ACHN (cell line): Measurements from ENCODE around the gene GDA.

Experiments used
- DNase-seq: peaks from one replicate; pipeline ENCODE4 v3.0.0-alpha.2; 2015
- in situ Hi-C: cut with HindIII; loops from 2 replicates; pipeline ENCODE4 v1.10.0; 2017; ENCODE audit warnings: low sequenced_read_pairs, low pct_ligation_motif_present, low pct_unique_long_range_greater_than_20kb

GDA gene

DNA sequence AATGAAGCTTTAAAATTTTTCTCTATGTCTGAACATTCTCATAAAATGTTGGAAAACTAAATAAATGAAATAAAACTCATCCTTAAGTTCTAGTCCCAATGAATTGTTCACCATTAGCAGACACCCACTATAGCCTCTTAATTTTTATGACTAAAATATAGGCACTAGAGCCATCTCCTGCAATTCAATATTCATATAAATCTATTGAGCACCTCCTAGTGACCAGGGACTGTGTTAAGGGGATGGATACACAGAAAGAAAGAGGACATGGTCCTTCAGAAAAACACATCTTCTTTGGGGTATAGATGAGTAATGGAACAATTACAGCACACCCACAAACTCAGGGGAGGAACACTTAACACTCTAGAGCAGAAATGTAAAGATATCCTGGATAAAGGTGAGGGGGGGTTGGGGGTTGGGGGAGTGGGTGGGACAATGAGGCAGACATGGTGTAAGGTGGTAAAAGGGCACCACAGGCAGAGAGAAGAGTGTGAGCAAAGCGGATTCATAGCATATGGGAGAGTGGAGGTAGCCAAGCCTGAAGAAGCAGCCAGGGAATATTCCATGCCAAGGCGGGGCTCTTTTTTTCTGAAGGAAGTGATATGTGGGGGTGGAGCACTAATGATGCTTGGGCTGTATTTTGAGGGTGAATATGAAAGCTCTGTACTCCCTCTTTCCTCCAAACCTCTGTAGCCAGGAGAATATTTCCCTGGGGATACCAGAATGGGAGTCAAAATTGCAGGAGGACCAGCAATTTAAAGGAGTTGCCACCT, 3.3 kb upstream of the GDA start:
- no peak for DNase-seq
- in situ Hi-C loops, result no loop called here

- in situ Hi-C loops, result no loop called here
- no peak for DNase-seq
Observed at GRCh38 chr9:72147676-72148075, 1.6 kb upstream of the GDA start.

DNA sequence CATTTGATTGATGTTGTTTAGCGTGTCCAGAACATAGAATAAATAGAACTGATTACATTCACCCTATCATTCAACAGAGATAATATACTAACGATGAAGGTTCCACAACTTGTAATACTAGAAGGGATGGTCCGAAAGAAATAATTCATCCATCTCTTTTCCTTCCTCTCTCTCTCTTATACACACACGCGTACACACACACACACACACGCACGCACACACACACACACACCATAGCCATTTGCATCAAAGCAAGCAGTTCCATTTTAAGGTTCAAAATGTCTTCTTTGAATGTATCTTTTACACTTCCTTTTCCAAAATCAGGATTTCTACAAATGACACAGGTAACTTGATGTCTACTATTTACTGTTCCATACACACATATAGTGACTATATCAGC, 887 bp downstream of the GDA start:
- DNase-seq, result no peak
- in situ Hi-C loops, result no loop called here

DNA sequence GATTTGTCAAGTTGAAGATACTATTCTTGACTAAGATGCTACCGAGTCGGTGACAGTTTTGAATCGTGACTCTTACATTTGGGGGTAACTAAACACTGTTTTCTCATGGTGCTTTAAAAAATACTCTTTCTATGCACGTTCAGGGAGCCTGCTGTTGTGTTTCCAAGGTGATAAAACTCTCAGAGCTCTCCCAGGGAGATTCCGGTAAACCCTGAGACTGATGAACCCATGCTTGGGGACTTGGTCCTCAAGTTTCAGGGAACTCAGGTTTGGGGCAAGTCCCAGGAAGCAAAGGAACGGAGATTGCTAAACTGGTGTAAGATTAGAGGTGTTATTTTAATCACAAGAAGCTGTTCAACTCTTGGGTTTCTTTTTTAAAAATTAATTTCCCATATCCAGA, 1.4 kb downstream of the GDA start:
- no peak for DNase-seq
- in situ Hi-C loops, result no loop called here

- DNase-seq, result no peak
- in situ Hi-C loops, result no loop called here
Observed at GRCh38 chr9:72151104-72151503, 1.9 kb downstream of the GDA start.

DNA sequence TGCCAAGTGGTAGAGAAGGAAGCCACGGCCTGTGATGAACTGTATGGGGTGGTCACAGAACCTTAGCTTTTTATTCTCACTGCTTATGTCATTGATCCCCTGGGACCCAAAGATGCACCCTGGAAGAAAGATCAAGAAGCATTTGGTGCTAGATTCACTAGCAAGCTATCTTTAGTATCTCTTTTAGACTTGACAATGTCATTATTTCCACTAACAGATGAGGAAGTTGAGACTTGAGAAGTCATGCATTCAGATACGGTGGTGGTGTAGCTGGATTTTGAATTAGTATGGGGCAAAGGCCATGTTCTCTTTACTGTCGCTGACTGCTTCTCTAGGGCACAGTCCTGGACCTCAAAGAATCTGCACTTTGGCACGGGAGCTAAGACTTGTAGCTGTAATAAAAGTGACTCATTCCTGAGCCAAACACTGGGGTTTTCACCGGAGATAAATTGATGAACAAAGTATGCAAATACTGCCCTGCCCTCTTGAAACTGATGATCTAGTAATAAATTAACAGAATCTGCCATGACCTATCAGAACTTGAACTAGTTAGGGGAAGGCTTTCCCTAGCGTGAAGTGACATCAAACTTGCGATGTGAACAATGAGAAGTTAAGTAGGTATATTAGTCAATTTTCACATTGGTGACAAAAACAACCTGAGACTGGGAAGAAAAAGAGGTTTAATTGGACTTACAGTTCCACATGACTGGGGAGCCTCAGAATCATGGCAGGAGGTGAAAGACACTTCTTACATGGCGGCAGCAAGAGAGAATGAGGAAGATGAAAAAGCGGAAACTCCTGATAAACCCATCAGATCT, 5.4 kb downstream of the GDA start:
- in situ Hi-C loops, result no loop called here
- no peak for DNase-seq

DNA sequence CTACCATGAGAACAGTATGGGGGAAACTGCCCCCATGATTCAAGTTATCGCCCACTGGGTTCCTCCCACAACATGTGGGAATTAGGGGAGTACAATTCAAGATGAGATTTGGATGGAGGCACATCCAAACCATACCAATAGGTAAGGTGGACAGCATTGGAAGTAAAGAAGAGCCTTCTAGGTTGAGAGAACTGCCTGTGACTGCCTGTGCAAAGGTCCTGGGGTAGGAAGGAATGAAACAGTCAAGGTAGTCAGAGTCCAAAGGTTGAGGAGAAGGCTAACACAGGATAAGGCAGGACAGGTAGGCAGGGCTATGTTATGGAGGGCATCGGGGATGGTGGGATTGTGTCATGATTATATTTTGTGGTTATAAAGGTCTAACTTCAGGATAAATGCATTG, 6.1 kb downstream of the GDA start:
- in situ Hi-C loops, result no loop called here
- no peak for DNase-seq

- no peak for DNase-seq
- in situ Hi-C loops, result no loop called here
Observed at GRCh38 chr9:72156586-72156985, 7.3 kb downstream of the GDA start.

- DNase-seq, result no peak
- in situ Hi-C loops, result no loop called here
Observed at GRCh38 chr9:72158680-72159079, 9.4 kb downstream of the GDA start.

GRCh38 chr9:72160446-72161123, 11.3 kb downstream of the GDA start:
- in situ Hi-C loops, result no loop called here
- no peak for DNase-seq

GRCh38 chr9:72165326-72165725, 16.1 kb downstream of the GDA start:
- DNase-seq, result no peak
- in situ Hi-C loops, result no loop called here

- DNase-seq, result no peak
- in situ Hi-C loops, result no loop called here
Observed at GRCh38 chr9:72165821-72166547, 16.7 kb downstream of the GDA start.

DNA sequence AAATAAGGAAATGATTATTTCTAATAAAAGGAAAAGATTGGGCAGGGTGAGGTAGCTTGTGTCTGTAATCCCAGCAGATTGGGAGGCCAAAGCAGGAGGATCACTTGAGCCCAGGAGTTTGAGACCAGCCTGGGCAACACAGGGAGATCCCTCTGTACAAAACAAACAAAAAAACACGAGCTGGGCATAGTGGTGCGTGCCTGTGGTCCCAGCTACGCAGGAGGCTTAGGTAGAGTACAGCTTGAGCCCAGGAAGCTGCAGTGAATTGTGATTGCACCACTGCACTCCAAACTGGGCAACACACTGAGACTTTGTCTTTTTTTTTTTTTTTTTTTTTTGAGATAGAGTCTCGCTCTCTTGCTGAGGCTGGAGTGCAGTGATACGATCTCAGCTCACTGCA, 18.8 kb downstream of the GDA start:
- no peak for DNase-seq
- in situ Hi-C loops, result no loop called here

- in situ Hi-C loops, result no loop called here
- DNase-seq, result no peak
Observed at GRCh38 chr9:72169178-72169577, 19.9 kb downstream of the GDA start.

- in situ Hi-C loops, result no loop called here
- DNase-seq, result no peak
Observed at GRCh38 chr9:72173080-72173479, 23.8 kb downstream of the GDA start.

DNA sequence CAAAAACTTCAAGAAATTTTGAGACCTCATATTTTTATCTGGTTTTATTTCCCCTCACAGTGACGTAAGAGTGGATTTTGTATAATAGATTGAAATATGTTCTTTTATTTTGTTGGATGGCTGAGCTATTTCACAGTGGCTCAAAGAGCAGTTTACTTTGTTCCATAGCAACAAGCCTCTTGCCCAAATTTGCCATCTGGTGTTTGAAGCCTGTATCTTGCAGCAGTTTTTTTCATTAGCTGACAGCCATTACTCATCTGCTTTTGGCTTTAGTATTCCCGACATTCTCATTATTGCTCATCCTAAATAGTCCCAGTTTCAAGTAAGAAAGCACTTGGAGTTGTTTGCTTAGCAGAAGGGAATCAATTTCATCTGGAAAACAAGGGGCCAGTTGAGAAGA, 36.3 kb downstream of the GDA start:
- in situ Hi-C loops, result no loop called here
- DNase-seq, result no peak

DNA sequence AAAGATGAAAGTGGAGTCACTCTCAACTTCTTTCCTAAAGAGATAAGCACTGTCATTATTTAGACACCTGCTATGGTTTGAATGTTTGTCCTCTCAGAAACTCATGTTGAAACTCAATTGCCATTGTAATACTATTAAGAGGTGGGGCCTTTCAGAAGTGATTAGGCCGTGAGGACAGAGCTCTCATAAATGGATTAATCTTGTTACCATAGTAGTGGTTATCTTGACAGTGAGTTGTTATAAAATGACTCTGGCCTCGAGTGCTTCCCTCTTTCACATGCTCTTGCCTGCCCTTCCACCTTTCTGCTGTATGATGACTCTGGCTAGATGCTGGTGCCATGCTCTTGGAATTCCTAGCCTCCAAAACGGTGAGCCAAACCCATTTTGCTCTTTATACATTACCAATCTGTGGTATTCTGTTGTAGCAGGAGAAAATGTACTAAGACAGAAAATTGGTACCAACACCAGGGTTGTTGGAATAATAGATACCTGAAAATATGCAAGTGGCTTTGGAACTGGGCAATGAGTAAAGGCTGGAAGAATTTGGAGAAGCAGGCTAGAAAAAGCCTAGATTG, 38.0 kb downstream of the GDA start:
- in situ Hi-C loops, result no loop called here
- no peak for DNase-seq

DNA sequence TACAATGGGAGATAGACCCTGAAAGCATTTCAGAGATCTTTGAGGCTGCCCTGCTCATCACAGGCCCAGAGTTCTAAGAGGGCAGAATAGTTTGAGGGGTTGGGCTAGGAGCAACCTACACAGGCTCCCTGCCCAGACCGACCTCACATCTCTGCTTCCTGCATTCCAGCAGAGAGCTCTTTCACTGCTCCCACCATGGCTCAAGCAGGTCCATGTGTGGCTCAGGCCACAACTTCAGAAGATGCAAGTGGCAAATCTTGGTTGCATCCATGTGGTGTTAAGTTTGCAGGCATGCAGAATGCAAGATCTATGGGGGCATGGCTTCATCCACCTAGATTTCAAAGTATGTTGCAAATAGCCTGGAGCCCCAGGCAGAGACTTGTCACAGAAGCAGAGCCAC, 39.0 kb downstream of the GDA start:
- in situ Hi-C loops, result no loop called here
- no peak for DNase-seq

DNA sequence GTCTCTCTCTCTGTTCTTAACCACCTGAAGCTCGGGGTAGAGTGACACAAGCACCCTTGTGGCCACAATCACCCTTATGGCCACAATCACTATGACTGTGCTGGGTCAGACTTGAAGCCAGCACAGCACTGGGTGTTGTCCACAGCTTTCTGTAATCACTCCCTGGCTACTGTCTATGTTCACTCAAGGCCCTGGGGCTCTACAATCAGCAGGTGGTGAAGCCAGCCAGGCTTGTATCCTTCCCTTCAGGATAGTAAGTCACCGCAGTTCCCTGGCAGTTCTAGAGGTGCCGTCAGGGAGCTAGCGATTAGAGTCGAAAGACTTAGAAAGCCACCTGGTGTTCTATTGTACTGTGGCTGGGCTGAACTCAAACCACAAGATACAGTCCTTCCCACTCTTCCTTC, 44.2 kb downstream of the GDA start:
- in situ Hi-C loops, result no loop called here
- no peak for DNase-seq
